Activated T-helper 9 cell treated with anti-CD3 and anti-CD28 coated beads, Interleukin-2, amount 50 U/mL, for 16 hours (primary cell): ENCODE results near the gene REEP6.

Experiments
- DNase-seq: peaks from one replicate; pipeline ENCODE4 v3.0.0-alpha.2; 2020; ENCODE audit warnings: low read depth

Gene REEP6

GRCh38 chr19:1491114-1491848, at the start of gene REEP6:
TSS of gene REEP6 (plus strand) at chr19:1491181. CDS start at chr19:1491270, 89 bp downstream.
- no peak for DNase-seq

GRCh38 chr19:1441677-1442438, 49.1 kb upstream of the REEP6 start:
- no peak for DNase-seq

GRCh38 chr19:1445185-1445931, 45.6 kb upstream of the REEP6 start:
- DNase-seq = peak; percentile 69

- no peak for DNase-seq
Measured at GRCh38 chr19:1445932-1446712, 44.9 kb upstream of the REEP6 start.

GRCh38 chr19:1446713-1447481, 44.1 kb upstream of the REEP6 start:
- DNase-seq = no peak

- DNase-seq = no peak
Measured at GRCh38 chr19:1447504-1447903, 43.5 kb upstream of the REEP6 start.

GRCh38 chr19:1447944-1448343, 43.0 kb upstream of the REEP6 start:
- no peak for DNase-seq

GRCh38 chr19:1449467-1450442, 41.2 kb upstream of the REEP6 start, which contains the start of gene APC2:
TSS of gene APC2 (plus strand) at chr19:1450121. CDS start at chr19:1453002, 2,881 bp downstream.
- no peak for DNase-seq

- DNase-seq = no peak
Measured at GRCh38 chr19:1450735-1451731, 39.9 kb upstream of the REEP6 start.

GRCh38 chr19:1451916-1452801, 38.8 kb upstream of the REEP6 start:
- no peak for DNase-seq

GRCh38 chr19:1452802-1453524, 38.0 kb upstream of the REEP6 start:
- DNase-seq = no peak

- DNase-seq = no peak
Measured at GRCh38 chr19:1453525-1454364, 37.2 kb upstream of the REEP6 start.

- DNase-seq = no peak
Measured at GRCh38 chr19:1455002-1455335, 36.0 kb upstream of the REEP6 start.

- no peak for DNase-seq
Measured at GRCh38 chr19:1455336-1456120, 35.5 kb upstream of the REEP6 start.
